ENCODE data around the gene SLC51B.

Gene SLC51B

DNA sequence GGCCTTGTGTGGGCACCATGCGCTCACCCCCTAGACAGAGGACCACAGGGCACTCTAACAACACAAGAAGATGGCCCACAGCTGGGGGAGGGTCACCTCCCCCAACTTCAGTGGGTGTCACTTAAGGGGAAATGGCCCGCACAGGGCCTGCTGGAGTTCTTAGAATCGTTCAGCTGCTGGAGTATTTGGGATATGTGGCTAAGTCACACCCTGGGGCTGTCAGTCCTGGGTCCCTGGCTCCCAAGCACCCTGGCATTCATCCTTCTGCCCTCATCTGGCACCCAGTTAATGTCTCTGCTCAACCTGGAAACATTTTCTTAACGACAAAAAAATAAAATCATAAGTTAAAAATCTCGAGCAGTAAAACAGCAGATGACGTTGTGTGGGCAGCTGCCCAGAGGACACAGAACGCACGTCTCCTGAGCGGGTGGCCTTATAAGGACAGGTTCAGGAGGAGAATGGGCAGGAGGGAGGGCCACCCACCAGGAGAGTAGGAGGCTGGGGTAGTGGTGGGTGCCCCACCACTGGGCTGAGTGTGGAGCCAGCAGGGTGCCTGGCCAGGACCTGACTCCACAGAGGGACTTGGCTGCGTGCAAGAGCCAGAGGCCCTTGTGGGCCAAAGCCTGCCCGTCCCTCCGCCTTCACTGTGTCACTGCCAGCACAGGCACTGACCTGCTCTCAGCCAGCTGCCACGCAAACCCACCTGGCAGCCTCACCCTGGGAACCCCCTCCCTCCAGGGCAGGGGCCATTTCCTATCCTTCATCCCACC is 42.9 kb downstream of the SLC51B start:
- H3K4me1 ChIP-seq (ENCODE audit: insufficient read depth, poor library complexity, severe bottlenecking) = no peaks in the 10 kb centered on the region
- no peaks in the 10 kb centered on the region for H3K27me3 ChIP-seq (ENCODE audit: insufficient read depth, poor library complexity, severe bottlenecking)
- no peak overlapping the region for H3K27ac ChIP-seq (ENCODE audit: poor library complexity, severe bottlenecking)
- TF ChIP-seq, protein P1, sequence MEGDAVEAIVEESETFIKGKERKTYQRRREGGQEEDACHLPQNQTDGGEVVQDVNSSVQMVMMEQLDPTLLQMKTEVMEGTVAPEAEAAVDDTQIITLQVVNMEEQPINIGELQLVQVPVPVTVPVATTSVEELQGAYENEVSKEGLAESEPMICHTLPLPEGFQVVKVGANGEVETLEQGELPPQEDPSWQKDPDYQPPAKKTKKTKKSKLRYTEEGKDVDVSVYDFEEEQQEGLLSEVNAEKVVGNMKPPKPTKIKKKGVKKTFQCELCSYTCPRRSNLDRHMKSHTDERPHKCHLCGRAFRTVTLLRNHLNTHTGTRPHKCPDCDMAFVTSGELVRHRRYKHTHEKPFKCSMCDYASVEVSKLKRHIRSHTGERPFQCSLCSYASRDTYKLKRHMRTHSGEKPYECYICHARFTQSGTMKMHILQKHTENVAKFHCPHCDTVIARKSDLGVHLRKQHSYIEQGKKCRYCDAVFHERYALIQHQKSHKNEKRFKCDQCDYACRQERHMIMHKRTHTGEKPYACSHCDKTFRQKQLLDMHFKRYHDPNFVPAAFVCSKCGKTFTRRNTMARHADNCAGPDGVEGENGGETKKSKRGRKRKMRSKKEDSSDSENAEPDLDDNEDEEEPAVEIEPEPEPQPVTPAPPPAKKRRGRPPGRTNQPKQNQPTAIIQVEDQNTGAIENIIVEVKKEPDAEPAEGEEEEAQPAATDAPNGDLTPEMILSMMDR (IDR thresholded peaks at IDR 0.05; ENCODE audit: poor library complexity, severe bottlenecking) = no peak
- no peak overlapping the region for H3K4me3 ChIP-seq (ENCODE audit: severe bottlenecking)
- DNase-seq (ENCODE audit: low spot score) = peak; percentile 60
- no peaks in the 10 kb centered on the region for H3K36me3 ChIP-seq (ENCODE audit: low read depth)
- H3K9me3 ChIP-seq (ENCODE audit: severe bottlenecking) = no peaks in the 10 kb centered on the region
- no peak for ATAC-seq (ENCODE audit: low read depth)

DNA sequence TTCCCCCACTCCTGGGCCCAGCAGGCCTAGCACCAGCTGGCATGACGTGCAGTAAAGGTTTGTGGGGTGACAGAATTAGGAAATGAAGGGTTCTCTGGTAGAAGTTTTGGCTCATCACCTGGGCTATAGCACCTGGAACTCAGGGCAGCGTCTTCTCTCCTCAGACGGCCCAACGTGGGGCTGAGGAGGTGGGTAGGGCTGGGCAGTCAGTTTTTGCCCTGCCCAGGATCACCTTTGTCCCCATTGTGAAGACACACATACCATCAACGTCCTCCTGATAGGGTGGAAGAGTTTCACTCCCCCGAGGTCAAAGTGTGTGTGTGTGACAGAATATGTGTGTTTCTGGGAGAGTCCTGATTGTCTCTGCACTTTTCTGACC is 43.4 kb downstream of the SLC51B start:
- no peaks in the 10 kb centered on the region for H3K27me3 ChIP-seq (ENCODE audit: insufficient read depth, poor library complexity, severe bottlenecking)
- no peak overlapping the region for H3K27ac ChIP-seq (ENCODE audit: poor library complexity, severe bottlenecking)
- no peaks in the 10 kb centered on the region for H3K36me3 ChIP-seq (ENCODE audit: low read depth)
- no peaks in the 10 kb centered on the region for H3K4me1 ChIP-seq (ENCODE audit: insufficient read depth, poor library complexity, severe bottlenecking)
- DNase-seq (ENCODE audit: low spot score) (no peak), ATAC-seq (ENCODE audit: low read depth) (no peak)
- H3K9me3 ChIP-seq (ENCODE audit: severe bottlenecking) = no peaks in the 10 kb centered on the region
- H3K4me3 ChIP-seq (ENCODE audit: severe bottlenecking) = no peak overlapping the region
- TF ChIP-seq, protein P1 (IDR thresholded peaks at IDR 0.05; ENCODE audit: poor library complexity, severe bottlenecking) = no peak

DNA sequence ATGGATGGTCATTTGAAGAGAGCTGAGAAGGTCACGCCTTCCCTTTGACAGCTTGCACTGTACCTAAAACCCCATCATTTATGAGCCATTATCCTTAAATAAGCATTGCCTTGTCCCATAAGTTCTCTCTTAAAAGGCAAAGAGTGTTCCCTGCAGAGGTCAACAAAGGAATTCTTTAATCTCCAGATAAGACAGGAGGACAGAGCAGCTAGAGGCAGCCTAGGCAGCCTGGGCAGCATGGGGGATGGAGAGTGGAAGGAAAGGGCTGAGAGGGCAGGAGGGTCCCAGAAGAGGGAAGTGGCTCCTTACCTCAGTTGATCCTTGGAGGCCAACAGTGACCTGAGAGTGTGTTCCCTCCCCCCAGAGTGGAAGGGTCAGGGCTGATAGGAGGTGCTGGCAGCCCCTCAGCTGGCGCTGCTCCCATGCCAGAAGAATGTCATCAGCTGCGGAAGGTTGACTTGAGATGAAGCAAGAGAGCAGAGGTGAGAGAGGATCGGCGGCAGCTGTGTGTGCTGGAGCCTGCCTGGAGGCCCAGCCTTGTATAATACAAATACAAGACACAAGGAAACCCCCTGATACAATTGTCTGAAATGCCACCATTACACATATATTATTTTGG is 44.1 kb downstream of the SLC51B start:
- Histone ChIP-seq H3K27ac (ENCODE audit: poor library complexity, severe bottlenecking) (no peak overlapping the region), H3K4me3 (ENCODE audit: severe bottlenecking) (no peak overlapping the region), H3K36me3 (ENCODE audit: low read depth) (no peaks in the 10 kb centered on the region), H3K27me3 (ENCODE audit: insufficient read depth, poor library complexity, severe bottlenecking) (no peaks in the 10 kb centered on the region), H3K4me1 (ENCODE audit: insufficient read depth, poor library complexity, severe bottlenecking) (no peaks in the 10 kb centered on the region), H3K9me3 (ENCODE audit: severe bottlenecking) (no peaks in the 10 kb centered on the region)
- ATAC-seq (ENCODE audit: low read depth) (no peak), DNase-seq (ENCODE audit: low spot score) (no peak)
- TF ChIP-seq, protein P1 (IDR thresholded peaks at IDR 0.05; ENCODE audit: poor library complexity, severe bottlenecking) = no peak

DNA sequence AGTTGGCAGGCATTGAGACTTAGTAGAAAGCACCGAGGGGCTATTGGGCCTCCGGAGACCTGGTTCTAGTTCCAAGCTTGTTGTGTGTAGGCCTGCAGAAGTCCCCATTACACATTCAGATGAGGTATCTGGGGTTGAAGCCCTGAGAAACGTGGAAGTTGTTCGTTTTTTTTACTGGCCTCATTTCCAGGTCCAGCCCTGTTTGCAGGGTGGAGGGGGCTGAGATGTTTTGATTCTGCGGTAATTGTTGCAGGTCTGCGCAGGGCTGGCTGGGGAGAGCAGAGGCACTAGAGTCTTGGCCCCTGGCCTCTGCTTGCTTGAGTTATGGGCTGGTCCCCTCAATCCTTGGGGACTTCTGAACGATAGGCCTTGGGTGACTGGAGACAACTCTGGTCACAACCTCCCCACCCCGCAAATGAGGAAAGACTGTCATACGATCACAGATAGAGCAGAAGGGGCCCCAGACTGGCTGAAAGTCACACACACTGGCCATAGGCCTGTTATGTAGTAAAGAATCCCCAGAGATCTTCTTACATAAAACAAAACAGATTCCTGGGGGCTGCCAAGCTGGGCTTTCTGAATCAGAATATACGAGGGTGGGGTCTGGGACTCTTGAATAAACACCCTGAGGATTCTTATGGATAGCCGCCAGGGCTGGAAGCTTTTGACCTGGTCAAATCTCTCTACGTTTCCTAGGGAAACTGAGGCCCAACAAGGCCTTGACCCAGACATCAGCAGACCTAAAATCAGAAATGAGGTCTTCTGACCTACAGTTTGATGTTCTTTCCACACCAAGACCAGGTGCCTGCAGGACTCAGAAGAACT is 47.0 kb downstream of the SLC51B start:
- H3K9me3 ChIP-seq (ENCODE audit: severe bottlenecking) = no peaks in the 10 kb centered on the region
- H3K27ac ChIP-seq (ENCODE audit: poor library complexity, severe bottlenecking) = no peak overlapping the region
- no peaks in the 10 kb centered on the region for H3K4me1 ChIP-seq (ENCODE audit: insufficient read depth, poor library complexity, severe bottlenecking)
- no peaks in the 10 kb centered on the region for H3K36me3 ChIP-seq (ENCODE audit: low read depth)
- H3K4me3 ChIP-seq (ENCODE audit: severe bottlenecking) = no peak overlapping the region
- no peaks in the 10 kb centered on the region for H3K27me3 ChIP-seq (ENCODE audit: insufficient read depth, poor library complexity, severe bottlenecking)
- TF ChIP-seq, protein P1 (IDR thresholded peaks at IDR 0.05; ENCODE audit: poor library complexity, severe bottlenecking) = no peak
- DNase-seq (ENCODE audit: low spot score) (peak; percentile 34), ATAC-seq (ENCODE audit: low read depth) (no peak)
